ENCODE results near the gene COPZ2.

The COPZ2 gene

GRCh38 chr17:47998044-47998443 lies 39.6 kb downstream of the COPZ2 start:
- no peak for DNase-seq (ENCODE audit: low read depth)
- no peak overlapping the region for H3K4me3 ChIP-seq (replicated peaks; ENCODE audit: low read depth, low read length)
- TF ChIP-seq CTCF (IDR thresholded peaks at IDR 0.05; ENCODE audit: low read length, missing control alignments), result no peak

GRCh38 chr17:47997586-47997985 lies 40.0 kb downstream of the COPZ2 start:
- H3K4me3 ChIP-seq (replicated peaks; ENCODE audit: low read depth, low read length), result no peak overlapping the region
- no peak for DNase-seq (ENCODE audit: low read depth)
- TF ChIP-seq CTCF (IDR thresholded peaks at IDR 0.05; ENCODE audit: low read length, missing control alignments), result no peak

- H3K4me3 ChIP-seq (replicated peaks; ENCODE audit: low read depth, low read length), result no peak overlapping the region
- no peak for DNase-seq (ENCODE audit: low read depth)
- no peak for TF ChIP-seq CTCF (IDR thresholded peaks at IDR 0.05; ENCODE audit: low read length, missing control alignments)
Observed at GRCh38 chr17:47996201-47996600, 41.4 kb downstream of the COPZ2 start.

DNA sequence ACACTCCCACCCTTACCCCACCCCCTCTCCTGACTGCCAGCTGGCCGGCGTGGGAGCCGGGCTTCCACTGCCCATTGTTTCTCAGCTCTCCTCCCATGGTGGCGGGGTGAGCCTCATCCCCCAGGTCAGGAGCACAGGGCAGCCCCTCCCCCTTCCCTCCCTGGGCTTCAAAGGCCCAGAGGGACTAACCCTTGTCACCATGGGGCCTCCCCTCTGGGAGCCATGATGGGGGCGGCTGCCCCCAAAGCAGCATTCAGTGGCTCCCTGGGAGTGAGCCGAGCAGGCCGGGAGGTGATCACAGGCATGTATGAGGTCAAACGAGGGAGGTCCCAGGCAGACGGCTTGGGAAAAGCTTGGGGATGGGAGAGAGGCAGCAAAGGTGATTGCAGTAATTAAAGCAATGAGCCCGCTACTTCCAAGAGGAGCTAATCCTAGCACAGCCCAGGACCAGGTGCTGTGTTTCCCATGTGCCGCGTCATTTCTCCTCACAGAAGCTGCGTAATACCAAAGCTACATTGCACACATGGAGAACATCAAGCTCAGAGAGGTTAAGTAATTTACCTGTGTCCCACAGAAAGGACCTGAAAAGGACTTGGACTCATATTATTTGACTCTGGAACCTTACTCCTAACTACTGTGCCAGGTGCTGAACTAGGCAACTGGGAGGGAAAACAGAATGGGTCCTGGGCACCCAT lies 42.2 kb downstream of the COPZ2 start:
- DNase-seq (ENCODE audit: low read depth), result no peak
- no peak for TF ChIP-seq CTCF (IDR thresholded peaks at IDR 0.05; ENCODE audit: low read length, missing control alignments)
- H3K4me3 ChIP-seq (replicated peaks; ENCODE audit: low read depth, low read length), result no peak overlapping the region

DNA sequence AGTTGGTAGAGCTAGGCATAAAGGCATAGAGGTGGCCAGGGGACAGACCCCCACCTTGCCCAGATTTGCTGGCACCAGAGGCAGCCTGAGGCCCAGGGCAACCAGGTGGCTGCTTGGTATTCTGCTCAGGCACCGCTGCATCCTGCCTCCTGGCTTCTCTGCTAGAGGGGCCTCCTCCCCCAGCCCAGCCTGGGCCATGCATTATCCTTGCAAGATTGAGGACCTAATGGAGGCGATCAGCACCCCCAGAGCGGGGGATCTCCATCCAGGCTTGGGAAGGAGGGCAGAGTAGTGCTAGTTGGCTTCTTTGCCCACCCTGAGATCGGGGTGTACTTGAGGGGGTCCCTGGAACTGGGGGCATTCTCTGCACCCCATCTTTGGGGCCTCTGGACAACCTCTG lies 42.9 kb downstream of the COPZ2 start:
- TF ChIP-seq CTCF (IDR thresholded peaks at IDR 0.05; ENCODE audit: low read length, missing control alignments), result no peak
- no peak for DNase-seq (ENCODE audit: low read depth)
- H3K4me3 ChIP-seq (replicated peaks; ENCODE audit: low read depth, low read length), result no peak overlapping the region

DNA sequence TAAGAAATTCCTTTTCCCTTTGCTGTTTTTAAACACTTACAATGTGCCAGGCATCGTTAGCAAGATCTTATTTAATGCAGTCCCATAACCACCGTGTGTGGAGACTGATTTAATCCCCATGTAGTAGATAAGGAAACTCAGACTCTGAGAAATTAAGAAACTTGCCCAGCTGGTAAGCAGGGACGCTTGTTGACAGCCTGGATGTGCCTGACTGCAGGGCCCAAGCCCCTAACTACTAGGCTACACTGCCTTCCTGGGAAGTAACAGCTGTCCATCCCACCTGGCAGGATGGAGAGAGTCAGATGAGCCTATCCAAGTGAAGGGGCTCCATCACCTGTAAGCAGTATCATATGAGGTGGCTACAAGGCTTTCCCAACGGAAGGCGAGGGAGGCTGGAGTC lies 43.6 kb downstream of the COPZ2 start:
- no peak for TF ChIP-seq CTCF (IDR thresholded peaks at IDR 0.05; ENCODE audit: low read length, missing control alignments)

DNA sequence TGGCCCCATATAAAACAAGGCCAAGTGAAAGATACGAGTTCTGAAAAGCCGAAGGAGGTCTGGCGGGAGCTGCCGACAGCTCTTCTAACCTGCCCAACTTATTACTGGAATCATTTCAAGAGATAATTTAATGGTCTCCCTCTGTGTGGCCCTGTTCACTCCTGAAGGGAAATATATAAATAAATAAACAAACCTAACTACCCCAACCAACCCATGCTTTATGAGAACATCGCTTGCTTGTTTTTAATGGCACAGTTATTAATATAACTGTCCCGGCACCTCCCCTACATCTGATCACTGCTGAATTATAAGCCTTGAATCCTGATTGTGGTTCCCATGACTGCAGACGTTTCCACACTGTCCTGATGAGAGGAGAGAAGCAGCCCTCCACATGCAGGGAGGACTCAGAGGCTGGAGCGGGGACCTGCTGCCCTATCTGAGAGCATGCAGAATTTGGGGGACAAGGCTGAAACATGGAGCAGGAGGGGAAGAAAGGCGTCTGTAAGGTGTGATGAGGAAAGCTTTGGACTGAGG lies 44.5 kb downstream of the COPZ2 start:
- no peak overlapping the region for H3K4me3 ChIP-seq (replicated peaks; ENCODE audit: low read depth, low read length)
- TF ChIP-seq CTCF (IDR thresholded peaks at IDR 0.05; ENCODE audit: low read length, missing control alignments), result no peak
- DNase-seq (ENCODE audit: low read depth), result no peak

More for the DNA sequence above, 43.6 kb downstream of the COPZ2 start:
- H3K4me3 ChIP-seq (replicated peaks; ENCODE audit: low read depth, low read length), result no peak overlapping the region
- DNase-seq (ENCODE audit: low read depth), result no peak

Data from fibroblast of pulmonary artery (primary cell).